ENCODE measurements around the gene HIBADH.

DNA sequence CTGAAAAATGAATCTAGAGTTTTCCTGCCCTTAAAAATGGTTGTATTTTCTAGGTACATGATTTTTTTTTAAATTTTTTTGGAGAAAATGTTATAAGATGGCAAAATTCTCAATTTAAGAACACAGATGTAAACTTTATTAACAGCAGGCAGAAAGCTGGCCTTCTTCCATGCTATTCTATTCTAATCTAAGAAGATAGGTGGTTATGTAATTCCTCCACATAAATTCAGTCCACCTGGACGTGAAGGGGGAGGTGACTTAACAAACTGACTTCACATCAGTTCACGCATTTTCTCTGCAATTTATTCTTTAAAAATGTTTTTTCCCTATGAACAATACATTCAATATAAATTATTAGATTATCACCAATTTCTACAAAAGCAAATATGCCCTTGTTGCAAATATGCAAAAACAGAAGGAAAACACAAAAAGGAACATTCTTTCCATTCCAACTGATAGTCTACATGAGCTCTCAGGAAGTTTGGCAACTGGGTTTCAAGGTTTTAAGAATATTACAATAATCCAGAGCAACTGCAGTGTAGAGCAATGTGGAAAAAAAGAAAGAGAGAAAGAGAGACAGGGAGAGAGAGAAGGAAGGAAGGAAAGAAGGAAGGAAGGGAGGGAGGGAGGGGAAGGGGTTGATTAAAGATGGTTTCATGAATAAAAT lies 76.8 kb downstream of the HIBADH start:
- TF ChIP-seq POLR2AphosphoS5 (IDR thresholded peaks at IDR 0.05; ENCODE audit: low read depth, low read length), result no peak
- TF ChIP-seq, protein P1, sequence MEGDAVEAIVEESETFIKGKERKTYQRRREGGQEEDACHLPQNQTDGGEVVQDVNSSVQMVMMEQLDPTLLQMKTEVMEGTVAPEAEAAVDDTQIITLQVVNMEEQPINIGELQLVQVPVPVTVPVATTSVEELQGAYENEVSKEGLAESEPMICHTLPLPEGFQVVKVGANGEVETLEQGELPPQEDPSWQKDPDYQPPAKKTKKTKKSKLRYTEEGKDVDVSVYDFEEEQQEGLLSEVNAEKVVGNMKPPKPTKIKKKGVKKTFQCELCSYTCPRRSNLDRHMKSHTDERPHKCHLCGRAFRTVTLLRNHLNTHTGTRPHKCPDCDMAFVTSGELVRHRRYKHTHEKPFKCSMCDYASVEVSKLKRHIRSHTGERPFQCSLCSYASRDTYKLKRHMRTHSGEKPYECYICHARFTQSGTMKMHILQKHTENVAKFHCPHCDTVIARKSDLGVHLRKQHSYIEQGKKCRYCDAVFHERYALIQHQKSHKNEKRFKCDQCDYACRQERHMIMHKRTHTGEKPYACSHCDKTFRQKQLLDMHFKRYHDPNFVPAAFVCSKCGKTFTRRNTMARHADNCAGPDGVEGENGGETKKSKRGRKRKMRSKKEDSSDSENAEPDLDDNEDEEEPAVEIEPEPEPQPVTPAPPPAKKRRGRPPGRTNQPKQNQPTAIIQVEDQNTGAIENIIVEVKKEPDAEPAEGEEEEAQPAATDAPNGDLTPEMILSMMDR (IDR thresholded peaks at IDR 0.05), result no peak

All from Panc1 (cell line).